GM13977 (cell line): ENCODE data around the gene MYH14.

ENCODE experiments used
- DNase-seq: peaks from one replicate; pipeline ENCODE4 v3.0.0; 2012; ENCODE audit warnings: low spot score
- in situ Hi-C: fragments of 300-500 bp; cut with MboI; formaldehyde crosslinking; loops from one replicate; pipeline ENCODE4 v1.12.0; 2022; ENCODE audit warnings: low sequenced_read_pairs, low pct_unique_long_range_greater_than_20kb, mixed read lengths, inconsistent platforms; ENCODE audit not compliant: unreplicated experiment
- TF ChIP-seq, protein P1 (sequence below): IDR thresholded peaks from 2 replicates; pipeline ENCODE4 v1.5.1; 2012; ENCODE audit warnings: mild to moderate bottlenecking, control low read depth; ENCODE audit not compliant: insufficient read depth; ENCODE audit errors: extremely low read depth, missing control alignments

Gene MYH14

DNA sequence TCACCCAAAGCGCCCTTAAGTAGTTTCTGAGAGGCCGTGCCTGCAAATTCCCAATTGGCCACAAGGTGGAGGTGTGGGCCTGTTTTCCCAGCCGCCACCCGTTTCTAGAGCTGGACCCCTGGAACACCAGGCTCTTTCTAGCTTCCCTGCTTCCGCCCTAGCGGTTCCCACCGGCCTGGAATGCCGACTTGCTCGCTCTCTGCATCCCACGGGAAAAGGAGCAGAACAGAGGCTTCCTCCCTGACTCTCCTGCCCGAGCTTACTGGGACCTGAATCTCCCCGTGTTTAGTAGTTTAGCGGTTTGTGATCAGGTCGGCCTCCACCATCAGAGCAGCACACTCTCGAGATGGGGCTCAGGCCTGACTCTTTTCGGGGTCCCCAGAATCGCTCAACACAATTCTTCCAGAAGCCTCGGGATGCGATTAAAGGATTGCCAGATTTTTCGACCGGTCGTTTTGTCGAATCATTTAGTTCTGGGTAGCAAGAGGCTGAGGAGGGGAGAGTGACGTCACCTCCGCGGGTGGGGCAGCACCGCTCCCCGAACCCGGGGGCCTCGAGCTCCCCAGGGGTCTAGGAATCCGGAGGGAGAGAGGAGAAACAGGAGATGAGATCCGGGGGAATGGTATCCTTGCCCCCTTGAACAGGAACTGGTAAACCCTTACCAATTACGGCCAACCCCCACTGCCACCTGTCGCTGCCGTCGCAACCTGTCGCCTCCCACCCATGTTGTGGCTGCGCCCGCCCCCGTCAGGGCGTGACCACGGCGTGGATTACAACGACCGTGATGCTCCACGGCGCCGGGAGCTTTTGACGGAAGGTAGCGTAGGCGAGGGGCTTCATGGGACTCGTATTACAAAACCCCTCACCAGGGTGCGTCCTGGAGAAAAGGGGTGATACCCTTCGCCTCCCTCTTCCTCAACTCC is 154.0 kb downstream of the MYH14 start:
- DNase-seq = peak; percentile 62
- TF ChIP-seq, protein P1, sequence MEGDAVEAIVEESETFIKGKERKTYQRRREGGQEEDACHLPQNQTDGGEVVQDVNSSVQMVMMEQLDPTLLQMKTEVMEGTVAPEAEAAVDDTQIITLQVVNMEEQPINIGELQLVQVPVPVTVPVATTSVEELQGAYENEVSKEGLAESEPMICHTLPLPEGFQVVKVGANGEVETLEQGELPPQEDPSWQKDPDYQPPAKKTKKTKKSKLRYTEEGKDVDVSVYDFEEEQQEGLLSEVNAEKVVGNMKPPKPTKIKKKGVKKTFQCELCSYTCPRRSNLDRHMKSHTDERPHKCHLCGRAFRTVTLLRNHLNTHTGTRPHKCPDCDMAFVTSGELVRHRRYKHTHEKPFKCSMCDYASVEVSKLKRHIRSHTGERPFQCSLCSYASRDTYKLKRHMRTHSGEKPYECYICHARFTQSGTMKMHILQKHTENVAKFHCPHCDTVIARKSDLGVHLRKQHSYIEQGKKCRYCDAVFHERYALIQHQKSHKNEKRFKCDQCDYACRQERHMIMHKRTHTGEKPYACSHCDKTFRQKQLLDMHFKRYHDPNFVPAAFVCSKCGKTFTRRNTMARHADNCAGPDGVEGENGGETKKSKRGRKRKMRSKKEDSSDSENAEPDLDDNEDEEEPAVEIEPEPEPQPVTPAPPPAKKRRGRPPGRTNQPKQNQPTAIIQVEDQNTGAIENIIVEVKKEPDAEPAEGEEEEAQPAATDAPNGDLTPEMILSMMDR = peak; percentile 81
- in situ Hi-C loops = loop anchor here (5.0 to 25.0 kb wide), 2 partner anchors 105 to 430 kb away; partner anchors contain the start of gene ACP4

DNA sequence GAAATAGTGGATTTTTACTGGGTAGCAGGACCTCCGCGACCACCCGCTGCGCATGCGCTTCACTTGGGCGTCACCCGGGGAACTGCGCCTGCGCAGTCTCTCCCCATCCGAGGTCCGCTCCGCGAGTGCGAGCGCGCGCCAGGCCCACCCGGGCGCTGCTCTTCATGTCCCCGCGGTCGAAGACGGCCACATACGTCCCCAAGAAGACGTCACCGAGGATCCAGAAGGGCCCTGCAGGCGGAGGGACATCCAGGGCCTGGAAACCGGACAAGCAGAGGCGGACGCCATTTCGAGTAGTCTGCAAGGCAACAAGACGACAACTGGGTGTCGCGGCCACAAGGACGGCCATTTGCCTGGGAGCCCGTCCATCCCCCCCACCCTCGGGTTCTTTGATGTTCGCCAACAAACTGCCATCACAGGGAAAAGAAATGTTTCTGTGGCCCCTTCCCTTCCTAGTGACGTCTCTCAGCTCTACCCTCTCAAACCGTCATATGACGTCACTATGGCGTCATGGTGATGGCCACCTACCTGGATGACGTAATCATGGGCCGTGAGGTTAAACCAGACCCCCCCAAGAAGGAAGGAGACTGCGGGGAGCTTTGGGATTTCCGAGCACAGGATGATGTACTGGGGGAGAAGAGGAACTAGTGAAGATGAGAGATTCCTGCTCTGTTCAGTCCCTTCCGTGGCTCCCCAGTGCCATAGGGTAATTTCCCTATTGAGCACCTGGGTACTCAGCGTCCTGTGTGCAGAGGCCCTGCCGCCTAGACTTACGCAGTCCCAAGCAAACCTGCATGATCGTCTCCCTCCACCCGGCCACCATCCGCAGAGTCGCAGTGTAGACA is 155.3 kb downstream of the MYH14 start:
- in situ Hi-C loops = loop anchor here (5.0 to 25.0 kb wide), 2 partner anchors 104 to 429 kb away; partner anchors contain the start of gene ACP4
- peak; percentile 86 for DNase-seq
- TF ChIP-seq, protein P1 = no peak

DNA sequence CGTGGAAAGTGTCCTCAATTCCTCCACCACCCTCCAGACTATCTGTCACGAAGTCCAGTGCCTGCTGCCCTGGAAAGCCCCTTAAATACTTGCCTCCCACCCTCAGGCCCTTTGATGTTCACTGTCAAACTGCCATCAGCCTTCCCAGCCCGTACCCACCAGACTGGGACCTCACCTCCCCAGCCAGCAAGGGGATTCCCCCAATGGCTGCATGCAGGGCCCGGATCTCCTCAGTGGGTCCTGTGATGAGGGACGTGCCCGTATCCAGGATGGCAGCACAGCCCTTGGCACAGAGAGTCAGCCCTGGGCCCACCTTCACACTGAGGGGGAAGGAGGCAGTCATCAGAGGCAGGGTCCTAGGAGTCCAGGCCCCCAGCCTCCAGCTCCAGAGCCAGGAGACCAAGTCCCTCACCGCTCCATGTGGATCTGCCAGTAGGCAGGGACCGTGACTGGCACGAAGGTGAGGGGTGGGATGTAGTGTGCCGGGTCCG is 156.0 kb downstream of the MYH14 start:
- in situ Hi-C loops = loop anchor here (5.0 to 25.0 kb wide), 2 partner anchors 103 to 428 kb away; partner anchors contain the start of gene ACP4
- no peak for DNase-seq
- TF ChIP-seq, protein P1 = no peak
